HS-5 (cell line): ENCODE data around the gene CNOT3.
A peak's percentile ranks its signal among the peaks of the same experiment; 100 is the strongest.

ENCODE experiments used
- DNase-seq: peaks from one replicate; pipeline ENCODE4 v3.0.0-alpha.2; 2012; ENCODE audit warnings: low read depth

The CNOT3 gene

GRCh38 chr19:54121259-54121658, 16.3 kb upstream of the CNOT3 start:
- no peak for DNase-seq

- DNase-seq = no peak
These were observed 13.9 kb upstream of the CNOT3 start for GRCh38 chr19:54123682-54124081.

- DNase-seq = no peak
These were observed 13.2 kb upstream of the CNOT3 start for GRCh38 chr19:54124393-54124792.

- no peak for DNase-seq
These were observed 11.8 kb upstream of the CNOT3 start for GRCh38 chr19:54125713-54126112.

- DNase-seq = no peak
These were observed 9.7 kb upstream of the CNOT3 start for GRCh38 chr19:54127688-54128440.

GRCh38 chr19:54128441-54128725, 9.2 kb upstream of the CNOT3 start:
- no peak for DNase-seq

- no peak for DNase-seq
These were observed 8.6 kb upstream of the CNOT3 start for GRCh38 chr19:54128796-54129616.

- no peak for DNase-seq
These were observed 8.0 kb upstream of the CNOT3 start for GRCh38 chr19:54129617-54129996.

- peak; percentile 96 for DNase-seq
These were observed 4.1 kb upstream of the CNOT3 start for GRCh38 chr19:54133312-54133956.

- DNase-seq = no peak
These were observed 3.5 kb upstream of the CNOT3 start for GRCh38 chr19:54133957-54134590.

- no peak for DNase-seq
These were observed 1.3 kb upstream of the CNOT3 start for GRCh38 chr19:54136086-54136863.

GRCh38 chr19:54136864-54137698, 481 bp upstream of the CNOT3 start:
- peak; percentile 100 for DNase-seq

GRCh38 chr19:54138489-54139256, 1.1 kb downstream of the CNOT3 start:
- no peak for DNase-seq

GRCh38 chr19:54141356-54141755, 3.8 kb downstream of the CNOT3 start:
- no peak for DNase-seq

GRCh38 chr19:54142166-54142780, 4.7 kb downstream of the CNOT3 start:
- DNase-seq = no peak

GRCh38 chr19:54145541-54146158, 8.1 kb downstream of the CNOT3 start:
- no peak for DNase-seq

GRCh38 chr19:54147676-54148075, 10.1 kb downstream of the CNOT3 start:
- no peak for DNase-seq

- DNase-seq = no peak
These were observed 10.6 kb downstream of the CNOT3 start for GRCh38 chr19:54148158-54148557.
